Epithelial cell of proximal tubule (primary cell): ENCODE results near the gene PEX6. TPM values are rescaled to one million over a fixed set of nuclear protein-coding genes. Genes with fewer than 3 reads are reported as not detected.

Experiments
- DNase-seq: peaks from one replicate; pipeline ENCODE4 v3.0.0-alpha.2; 2011; ENCODE audit warnings: low read depth
- H3K4me3 ChIP-seq: 2 replicates; pipeline ENCODE4 v1.5.1; 2011; ENCODE audit warnings: low read depth, mild to moderate bottlenecking, low read length
- CTCF ChIP-seq: conservative IDR thresholded peaks from 2 replicates; pipeline ENCODE4 v1.5.1; 2012; ENCODE audit warnings: low read depth, mild to moderate bottlenecking, low read length
- total RNA-seq: library from RNA; depleted of rRNA; stranded (reverse); fragments of >200 nt; gene quantifications from 2 replicates; pipeline ENCODE4 v1.2.3, GENCODE V29; 2015

The PEX6 gene
- total RNA-seq, 1 donor from 2014 or later, result 19.5 TPM

DNA sequence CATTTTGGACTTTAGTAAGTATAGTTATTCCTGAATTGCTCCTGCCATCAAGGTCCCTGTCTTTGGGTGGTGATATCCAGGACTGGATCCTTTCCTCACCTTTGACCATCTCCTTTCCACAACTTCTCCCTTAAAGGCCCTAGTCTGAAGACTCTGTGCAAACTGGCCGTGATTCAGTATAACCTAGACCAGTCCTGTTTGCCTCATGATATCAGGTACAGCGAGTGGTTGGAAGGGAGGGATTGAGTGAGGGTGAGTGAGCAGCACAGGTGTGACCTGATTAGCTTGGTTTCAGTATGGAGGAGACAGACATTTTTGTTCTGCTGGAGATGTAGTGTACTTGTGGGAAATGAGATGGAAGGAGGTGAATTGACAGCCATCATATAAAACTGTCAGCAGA lies 40.2 kb upstream of the PEX6 start:
- DNase-seq, result no peak
- H3K4me3 ChIP-seq, result no peak overlapping the region
- no peak for TF ChIP-seq CTCF

GRCh38 chr6:43016943-43017334 lies 38.0 kb upstream of the PEX6 start:
- DNase-seq, result no peak
- H3K4me3 ChIP-seq, result no peak overlapping the region
- TF ChIP-seq CTCF, result no peak

DNA sequence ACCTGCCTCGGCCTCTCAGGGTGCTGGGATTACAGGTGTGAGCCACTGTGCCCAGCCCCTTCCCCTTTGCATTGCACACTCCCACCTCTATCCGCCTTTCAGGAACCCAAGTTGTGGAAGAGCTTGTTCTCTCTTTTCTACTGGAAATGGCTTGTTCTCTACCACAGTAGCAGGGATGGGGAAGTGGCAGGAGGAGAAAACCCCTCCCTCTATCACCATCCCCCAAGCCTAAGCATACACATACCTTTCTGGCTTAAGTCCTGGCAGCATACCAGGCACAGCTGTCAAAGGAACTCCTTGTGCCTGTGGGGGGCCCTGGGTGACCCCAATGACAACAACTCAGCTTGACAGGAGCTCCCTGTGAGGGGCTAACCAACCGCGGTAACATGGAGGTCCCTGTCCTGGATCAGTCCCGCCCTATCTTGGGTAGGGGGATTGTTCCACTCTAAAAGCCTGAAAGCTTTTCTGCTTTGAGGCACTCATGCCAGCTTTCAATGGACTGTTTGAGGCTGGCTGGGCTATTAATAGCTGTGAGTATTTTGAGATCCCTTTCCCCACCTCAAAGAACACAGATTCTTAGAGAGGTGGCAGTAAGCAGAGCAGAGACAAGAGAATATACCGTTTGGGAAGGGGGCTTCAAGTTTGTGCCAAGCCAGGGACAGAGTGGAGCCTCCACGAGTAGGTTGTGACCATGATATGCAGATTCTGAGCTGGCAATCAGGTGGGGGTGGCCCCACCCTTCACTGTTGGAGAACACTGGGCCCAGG lies 37.4 kb upstream of the PEX6 start:
- no peak overlapping the region for H3K4me3 ChIP-seq
- DNase-seq, result no peak
- no peak for TF ChIP-seq CTCF

GRCh38 chr6:43014434-43014909 lies 35.5 kb upstream of the PEX6 start:
- no peak for TF ChIP-seq CTCF
- DNase-seq, result no peak
- H3K4me3 ChIP-seq, result peak overlapping the region; percentile 90

GRCh38 chr6:43013843-43014433 lies 35.0 kb upstream of the PEX6 start, which contains the start of the genes KLHDC3 and MEA1:
Gene KLHDC3, plus strand, starts transcription at chr6:43014249. Its CDS starts 2,944 bp downstream, at chr6:43017193.
Gene MEA1, minus strand, starts transcription at chr6:43013946. Its CDS starts 133 bp downstream, at chr6:43013813.
- no peak for TF ChIP-seq CTCF
- peak within 1 kb of the TSS; percentile 90 for H3K4me3 ChIP-seq
- DNase-seq, result peak; percentile 97

DNA sequence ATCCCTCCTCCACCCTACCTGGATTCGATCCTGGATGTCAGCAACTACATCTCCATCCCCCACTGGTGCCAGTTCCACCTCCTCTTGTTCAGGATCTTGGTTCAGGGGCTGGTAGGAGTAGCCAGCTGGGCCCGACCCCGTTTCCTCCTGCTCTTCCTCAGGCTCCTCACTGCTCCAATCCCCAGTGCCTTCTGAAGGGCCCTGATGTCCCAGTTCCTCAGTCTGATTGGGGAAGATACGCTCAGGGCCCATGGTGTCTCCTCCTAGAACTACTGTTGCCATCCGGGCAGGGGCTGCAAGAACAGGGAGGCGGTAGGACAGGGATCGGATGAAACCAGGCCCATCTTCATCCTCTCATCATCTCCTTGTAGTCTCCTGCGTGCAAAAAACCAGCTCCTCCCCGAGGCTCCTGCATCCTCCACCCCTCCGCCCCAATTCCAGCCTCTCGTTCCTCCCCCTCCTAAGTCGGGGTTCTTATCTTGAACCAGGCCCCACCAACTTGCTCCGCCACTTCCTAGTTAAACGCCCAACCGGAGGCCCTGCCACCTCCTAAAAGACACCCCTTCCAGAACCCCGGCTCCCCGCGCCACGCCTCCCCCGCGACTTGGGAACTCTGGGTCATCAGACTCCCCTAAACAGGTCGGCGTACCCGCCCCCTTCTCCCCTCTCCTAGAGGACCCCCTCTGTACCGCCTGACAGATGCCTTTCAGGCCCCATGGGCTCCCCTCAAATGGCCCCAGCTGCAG lies 34.3 kb upstream of the PEX6 start:
- peak overlapping the region; percentile 80 for H3K4me3 ChIP-seq
- DNase-seq, result no peak
- no peak for TF ChIP-seq CTCF
